GM12878 (cell line): ENCODE data around the gene CFAP97. TPM values are rescaled to one million over a fixed set of nuclear protein-coding genes. Genes with fewer than 3 reads are reported as not detected.

Source experiments
- ATF2 ChIP-seq: IDR thresholded peaks from 2 replicates; pipeline ENCODE4 v1.6.1; 2012; ENCODE audit warnings: low read length, inconsistent platforms
- ATF7 ChIP-seq: fragments of 450-650 bp; IDR thresholded peaks from 2 replicates; pipeline ENCODE4 v1.6.1; 2016; ENCODE audit warnings: low read depth, mild to moderate bottlenecking
- BACH1 ChIP-seq: fragments of 450-650 bp; IDR thresholded peaks from 2 replicates; pipeline ENCODE4 v1.6.1; 2017; ENCODE audit warnings: mild to moderate bottlenecking, borderline replicate concordance
- CEBPB ChIP-seq, 2 experiments: fragments of 150-350 bp in 1 of 2; IDR thresholded peaks; 2 replicates each; pipeline ENCODE4 v1.6.1; 2012 to 2014; ENCODE audit warnings: low read depth in 2 of 2, low read length in 2 of 2, borderline replicate concordance in 1 of 2, inconsistent platforms in 1 of 2
- CHD2 ChIP-seq: IDR thresholded peaks from 2 replicates; pipeline ENCODE4 v1.6.1; 2011; ENCODE audit warnings: low read depth, low read length, improper control_type of control experiment, borderline replicate concordance
- CREB1 ChIP-seq: IDR thresholded peaks from 2 replicates; pipeline ENCODE4 v1.6.1; 2012; ENCODE audit warnings: low read depth, mild to moderate bottlenecking, inconsistent platforms
- CREM ChIP-seq: IDR thresholded peaks from 2 replicates; pipeline ENCODE4 v1.6.1; 2014; ENCODE audit warnings: antibody characterized with exemption, low read depth
- E2F8 ChIP-seq: fragments of 450-650 bp; IDR thresholded peaks from 2 replicates; pipeline ENCODE4 v1.6.1; 2018; ENCODE audit warnings: mild to moderate bottlenecking, low read depth, moderate library complexity; ENCODE audit not compliant: partially characterized antibody
- EGR1 ChIP-seq, 2 experiments: IDR thresholded peaks; 1 replicate in 1 of 2; 2 replicates in 1 of 2; pipeline ENCODE4 v1.6.1; 2011 to 2012; ENCODE audit warnings: low read depth in 2 of 2, low read length in 2 of 2, borderline replicate concordance in 1 of 2, mild to moderate bottlenecking in 1 of 2, moderate library complexity in 1 of 2
- GABPA ChIP-seq: IDR thresholded peaks from 2 replicates; pipeline ENCODE4 v1.6.1; 2014; ENCODE audit warnings: antibody characterized with exemption, low read depth, mild to moderate bottlenecking, inconsistent platforms
- KLF5 ChIP-seq: fragments of 450-650 bp; IDR thresholded peaks from 2 replicates; pipeline ENCODE4 v1.6.1; 2014; ENCODE audit warnings: mild to moderate bottlenecking; ENCODE audit not compliant: partially characterized antibody
- MTA2 ChIP-seq: fragments of 450-650 bp; IDR thresholded peaks from 2 replicates; pipeline ENCODE4 v1.6.1; 2016; ENCODE audit warnings: low read depth, mild to moderate bottlenecking, moderate library complexity
- MTA3 ChIP-seq: IDR thresholded peaks from 2 replicates; pipeline ENCODE4 v1.6.1; 2012; ENCODE audit warnings: low read length, inconsistent platforms, borderline replicate concordance
- NR2F1 ChIP-seq: fragments of 450-650 bp; conservative IDR thresholded peaks from 2 replicates; pipeline ENCODE4 v1.6.1; 2017; ENCODE audit warnings: mild to moderate bottlenecking
- PAX5 ChIP-seq: IDR thresholded peaks from 2 replicates; pipeline ENCODE4 v1.6.1; 2011; ENCODE audit warnings: low read depth, low read length, borderline replicate concordance
- RELB ChIP-seq: fragments of 450-650 bp; IDR thresholded peaks from 2 replicates; pipeline ENCODE4 v1.6.1; 2017; ENCODE audit warnings: low read depth, mild to moderate bottlenecking, moderate library complexity
- REST ChIP-seq: IDR thresholded peaks from 2 replicates; pipeline ENCODE4 v1.6.1; 2012; ENCODE audit warnings: mild to moderate bottlenecking, low read depth, low read length
- SMC3 ChIP-seq: IDR thresholded peaks from 2 replicates; pipeline ENCODE4 v1.6.1; 2011; ENCODE audit warnings: low read length, improper control_type of control experiment, borderline replicate concordance
- SREBF1 ChIP-seq: IDR thresholded peaks from 2 replicates; pipeline ENCODE4 v1.6.1; 2012; ENCODE audit warnings: mild to moderate bottlenecking, low read length
- TARDBP ChIP-seq: IDR thresholded peaks from 2 replicates; pipeline ENCODE4 v1.6.1; 2016; ENCODE audit warnings: borderline replicate concordance
- YY1 ChIP-seq: IDR thresholded peaks from 2 replicates; pipeline ENCODE4 v1.6.1; 2011; ENCODE audit warnings: low read depth, mild to moderate bottlenecking, low read length
- ZBED1 ChIP-seq: IDR thresholded peaks from 2 replicates; pipeline ENCODE4 v1.6.1; 2016; ENCODE audit warnings: borderline replicate concordance
- ZNF622 ChIP-seq: fragments of 450-650 bp; IDR thresholded peaks from 2 replicates; pipeline ENCODE4 v1.6.1; 2017; ENCODE audit warnings: mild to moderate bottlenecking, inconsistent platforms
- polyA plus RNA-seq, 11 experiments: library from polyadenylated mRNA; depleted of rRNA in 4 of 11; unstranded in 6 of 11; stranded (reverse) in 5 of 11; fragments of >200 nt; fragmentation: Nextera tagmentation in 4 of 11; fragmentation: Illumina TruSeq in 1 of 11; extraction: Ambion mirVana in 4 of 11; extraction: Trizol in 1 of 11; gene quantifications; 1 replicate in 1 of 11; 2 replicates in 10 of 11; pipeline versions ENCODE4 v1.2.1 to v1.2.3, GENCODE V29; 2011 to 2016; ENCODE audit warnings: inconsistent platforms in 2 of 11, missing spikeins in 2 of 11, low read depth in 1 of 11
- total RNA-seq, 4 experiments: library from RNA; depleted of rRNA in 3 of 4; stranded (reverse); fragments of >200 nt in 3 of 4; fragmentation: Illumina TruSeq in 1 of 4; extraction: Trizol in 1 of 4; gene quantifications; 2 replicates each; pipeline versions ENCODE4 v1.2.1 to v1.2.3, GENCODE V29; 2013 to 2021

The CFAP97 gene
- total and polyA plus RNA-seq, 10 of the 15 experiments (the other 5 are each of a cell fraction or from before 2014, with no cell fraction given): 26.4 to 62.7 (median 48.0) TPM

DNA sequence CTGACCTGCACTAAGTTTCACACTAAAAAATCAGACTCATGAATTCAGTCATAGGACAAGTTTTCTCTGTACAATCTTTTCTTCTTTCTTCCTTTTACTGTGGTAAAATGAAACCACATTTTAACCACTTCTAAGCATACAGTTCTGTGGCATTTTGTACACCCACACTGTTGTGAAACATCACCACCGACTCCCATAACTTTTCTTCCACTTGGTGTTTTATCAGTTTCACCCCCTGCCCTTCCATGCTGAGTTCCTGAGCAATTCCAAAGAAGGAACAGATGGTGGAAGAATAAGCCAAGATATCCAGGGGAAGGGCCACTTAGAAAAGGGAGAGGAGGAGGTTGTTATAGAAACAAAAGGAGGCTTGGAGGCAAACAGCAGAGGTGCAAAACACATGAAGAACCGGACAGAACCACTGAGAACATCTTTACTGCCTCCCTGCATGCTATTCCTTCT lies 38.2 kb downstream of the CFAP97 start (continued):
- TF ChIP-seq EGR1 (IDR thresholded peaks at IDR 0.05; ENCODE audit: borderline replicate concordance in 1 of 2, low read depth in 2 of 2, low read length in 2 of 2) (peak in 1 of 2 experiments; percentile 50; a peak in 1 of 3 replicates), REST (no peak), CREB1 (0 out of 2 replicates have a peak, but pooled peaks have one; percentile 28), SREBF1 (0 out of 2 replicates have a peak, but pooled peaks have one; percentile 27), CEBPB (IDR thresholded peaks at IDR 0.05; ENCODE audit: borderline replicate concordance in 1 of 2, low read depth in 2 of 2, low read length in 2 of 2) (peak; percentile 25 to 82; a peak in 2 of 4 replicates), E2F8 (no peak), ATF7 (peak; percentile 66; the same call in 1 of the 2 replicates), MTA2 (peak; percentile 77), YY1 (no peak), KLF5 (no peak), SMC3 (0 out of 2 replicates have a peak, but pooled peaks have one; percentile 10), BACH1 (no peak), CREM (peak; percentile 62; the same call in 1 of the 2 replicates), ATF2 (peak; percentile 86), ZNF622 (no peak), TARDBP (no peak), ZBED1 (peak; percentile 63; the same call in 1 of the 2 replicates), NR2F1 (peak; percentile 62), CHD2 (0 out of 2 replicates have a peak, but pooled peaks have one; percentile 16), RELB (peak; percentile 69), PAX5 (peak; percentile 61; the same call in 1 of the 2 replicates), GABPA (peak; percentile 28; the same call in 1 of the 2 replicates), MTA3 (peak; percentile 84; the same call in 1 of the 2 replicates)
